Hepatocyte (in vitro differentiated cells): ENCODE measurements around the gene ZNF189. TPM values are rescaled to one million over a fixed set of nuclear protein-coding genes. Genes with fewer than 3 reads are reported as not detected.

Source experiments
- DNase-seq: peaks from one replicate; pipeline ENCODE4 v3.0.0-alpha.2; 2016; ENCODE audit warnings: low spot score
- H2AFZ ChIP-seq: fragments of 200-600 bp; sonication (generic); 2 replicates; pipeline ENCODE4 v1.6.0; 2016; ENCODE audit warnings: antibody characterized with exemption, mild to moderate bottlenecking
- H3K27ac ChIP-seq: fragments of 200-600 bp; sonication (generic); 2 replicates; pipeline ENCODE4 v1.5.1; 2016; ENCODE audit warnings: mild to moderate bottlenecking
- H3K27me3 ChIP-seq: fragments of 200-600 bp; sonication (generic); 2 replicates; pipeline ENCODE4 v1.6.1; 2016
- H3K36me3 ChIP-seq: fragments of 200-600 bp; sonication (generic); replicated peaks from 2 replicates; pipeline ENCODE4 v1.5.1; 2016; ENCODE audit warnings: low read depth; ENCODE audit not compliant: insufficient read depth
- H3K4me1 ChIP-seq: fragments of 200-600 bp; sonication (generic); 2 replicates; pipeline ENCODE4 v1.5.1; 2016; ENCODE audit warnings: mild to moderate bottlenecking, moderate library complexity; ENCODE audit not compliant: insufficient read depth
- H3K4me2 ChIP-seq: fragments of 200-600 bp; sonication (generic); 2 replicates; pipeline ENCODE4 v1.6.0; 2016
- H3K4me3 ChIP-seq: fragments of 200-600 bp; sonication (generic); 2 replicates; pipeline ENCODE4 v1.5.1; 2016; ENCODE audit warnings: mild to moderate bottlenecking
- H3K79me2 ChIP-seq: fragments of 200-600 bp; sonication (generic); 2 replicates; pipeline ENCODE4 v1.6.0; 2017; ENCODE audit warnings: mild to moderate bottlenecking
- H3K9me2 ChIP-seq: fragments of 200-600 bp; sonication (generic); replicated peaks from 2 replicates; pipeline ENCODE4 v1.6.0; 2017; ENCODE audit warnings: mild to moderate bottlenecking; ENCODE audit not compliant: insufficient read depth
- H3K9me3 ChIP-seq: fragments of 200-600 bp; sonication (generic); 2 replicates; pipeline ENCODE4 v1.5.1; 2016; ENCODE audit warnings: low read depth, mild to moderate bottlenecking
- H4K20me1 ChIP-seq: fragments of 200-600 bp; sonication (generic); 2 replicates; pipeline ENCODE4 v1.6.0; 2016; ENCODE audit warnings: mild to moderate bottlenecking; ENCODE audit not compliant: insufficient read depth, poor library complexity, severe bottlenecking
- EZH2 ChIP-seq: fragments of 200-600 bp; sonication (generic); IDR thresholded peaks from 2 replicates; pipeline ENCODE4 v1.6.1; 2016; ENCODE audit warnings: antibody characterized with exemption, mild to moderate bottlenecking, borderline replicate concordance
- EZH2phosphoT487 ChIP-seq: fragments of 200-600 bp; sonication (generic); IDR thresholded peaks from one replicate; pipeline ENCODE4 v1.6.1; 2018; ENCODE audit warnings: antibody characterized with exemption, mild to moderate bottlenecking, low read depth, moderate library complexity; ENCODE audit not compliant: unreplicated experiment, severe bottlenecking
- WGBS: methylation state at CpG from one replicate; pipeline ENCODE4 v1.1.6; 2016; ENCODE audit warnings: low lambda C conversion rate; ENCODE audit errors: missing lambda C conversion rate; 5-methylcytosine and 5-hydroxymethylcytosine counted together
- polyA plus RNA-seq: library from polyadenylated mRNA; unstranded; fragments of >200 nt; fragmentation: Nextera tagmentation; extraction: Ambion mirVana; gene quantifications from 2 replicates; pipeline ENCODE4 v1.2.1, GENCODE V29; 2016
- total RNA-seq: library from RNA; depleted of rRNA; stranded (reverse); fragments of >200 nt; gene quantifications from 2 replicates; pipeline ENCODE4 v1.2.3, GENCODE V29; 2014
- TF ChIP-seq, protein P1 (sequence below): fragments of 200-600 bp; sonication (generic); IDR thresholded peaks from 2 replicates; pipeline ENCODE4 v1.5.1; 2016; ENCODE audit warnings: antibody characterized with exemption, mild to moderate bottlenecking; ENCODE audit not compliant: poor library complexity

The ZNF189 gene
- total and polyA plus RNA-seq, 2 experiments from 2014 or later, result 13.6 to 60.3 TPM

DNA sequence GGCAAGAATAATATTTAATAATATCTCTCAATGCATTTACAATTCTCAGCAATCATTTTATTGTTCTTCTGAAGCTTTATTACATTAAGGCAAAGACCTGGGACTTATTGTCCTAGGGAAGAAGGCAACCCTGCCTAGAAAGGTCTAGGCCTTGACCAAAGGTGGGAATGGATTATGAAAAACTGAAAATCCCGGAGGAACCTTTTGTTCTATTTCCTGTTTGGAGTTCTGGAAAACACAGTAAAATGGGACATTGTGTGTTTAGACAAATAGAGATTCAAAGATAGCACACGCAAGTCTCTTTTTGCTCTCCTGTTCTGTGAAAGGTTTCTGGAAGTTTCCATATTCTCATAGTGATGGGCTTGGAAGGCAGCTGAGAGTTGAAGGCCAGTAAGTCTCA, 45.0 kb upstream of the ZNF189 start:
- H3K79me2 ChIP-seq, result no peaks in the 10 kb centered on the region
- DNase-seq, result no peak
- H3K4me3 ChIP-seq, result no peak overlapping the region
- no peaks in the 10 kb centered on the region for H3K27me3 ChIP-seq
- no peaks in the 10 kb centered on the region for H3K36me3 ChIP-seq
- no peaks in the 10 kb centered on the region for H3K9me3 ChIP-seq
- no peak overlapping the region for H2AFZ ChIP-seq
- WGBS, result 87% methylated on average over 2 of the region's 2 CpGs
- H3K4me2 ChIP-seq, result no peak overlapping the region
- peaks cover 29% of the 10 kb centered on the region for H3K4me1 ChIP-seq
- no peaks in the 10 kb centered on the region for H3K9me2 ChIP-seq
- peak overlapping the region; percentile 93 for H3K27ac ChIP-seq
- TF ChIP-seq, protein P1, sequence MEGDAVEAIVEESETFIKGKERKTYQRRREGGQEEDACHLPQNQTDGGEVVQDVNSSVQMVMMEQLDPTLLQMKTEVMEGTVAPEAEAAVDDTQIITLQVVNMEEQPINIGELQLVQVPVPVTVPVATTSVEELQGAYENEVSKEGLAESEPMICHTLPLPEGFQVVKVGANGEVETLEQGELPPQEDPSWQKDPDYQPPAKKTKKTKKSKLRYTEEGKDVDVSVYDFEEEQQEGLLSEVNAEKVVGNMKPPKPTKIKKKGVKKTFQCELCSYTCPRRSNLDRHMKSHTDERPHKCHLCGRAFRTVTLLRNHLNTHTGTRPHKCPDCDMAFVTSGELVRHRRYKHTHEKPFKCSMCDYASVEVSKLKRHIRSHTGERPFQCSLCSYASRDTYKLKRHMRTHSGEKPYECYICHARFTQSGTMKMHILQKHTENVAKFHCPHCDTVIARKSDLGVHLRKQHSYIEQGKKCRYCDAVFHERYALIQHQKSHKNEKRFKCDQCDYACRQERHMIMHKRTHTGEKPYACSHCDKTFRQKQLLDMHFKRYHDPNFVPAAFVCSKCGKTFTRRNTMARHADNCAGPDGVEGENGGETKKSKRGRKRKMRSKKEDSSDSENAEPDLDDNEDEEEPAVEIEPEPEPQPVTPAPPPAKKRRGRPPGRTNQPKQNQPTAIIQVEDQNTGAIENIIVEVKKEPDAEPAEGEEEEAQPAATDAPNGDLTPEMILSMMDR, result no peak
- no peak for TF ChIP-seq EZH2phosphoT487
- no peak for TF ChIP-seq EZH2
- no peaks in the 10 kb centered on the region for H4K20me1 ChIP-seq

DNA sequence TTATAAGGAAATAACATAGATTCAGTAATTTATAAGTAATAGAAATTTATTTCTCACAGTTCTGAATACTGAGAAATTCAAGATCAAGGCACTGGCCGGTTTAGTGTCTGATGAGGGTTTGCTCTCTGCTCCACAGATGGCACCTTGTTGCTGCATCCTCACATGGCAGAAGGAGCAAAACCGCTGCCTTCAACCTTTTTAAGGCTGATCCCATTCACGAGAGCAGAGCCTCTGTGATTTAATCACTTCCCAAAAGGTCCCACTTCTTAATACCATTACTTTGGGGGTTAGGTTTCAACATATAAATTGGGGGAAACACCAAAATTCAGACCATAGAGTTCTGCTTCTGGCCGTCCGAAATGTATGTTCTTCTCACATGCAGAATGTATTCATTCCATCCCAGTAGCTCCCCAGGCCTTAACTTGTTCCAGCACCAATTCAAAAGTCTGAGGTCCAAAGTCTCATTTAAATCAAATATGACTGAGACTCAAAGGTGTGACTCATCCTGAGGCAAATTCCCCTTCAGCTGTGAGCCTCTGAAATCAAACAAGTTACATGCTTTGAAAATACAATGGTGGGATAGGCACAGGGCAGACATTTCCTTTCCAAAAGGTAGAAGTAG, 44.4 kb upstream of the ZNF189 start:
- WGBS, result 72% methylated on average over 5 of the region's 5 CpGs
- Histone ChIP-seq H3K9me3 (no peaks in the 10 kb centered on the region), H3K9me2 (no peaks in the 10 kb centered on the region), H3K4me3 (no peak overlapping the region), H3K4me1 (peaks cover 29% of the 10 kb centered on the region), H4K20me1 (no peaks in the 10 kb centered on the region), H3K27ac (peak overlapping the region; percentile 93), H3K4me2 (peak overlapping the region; percentile 55), H3K36me3 (no peaks in the 10 kb centered on the region), H3K79me2 (no peaks in the 10 kb centered on the region), H3K27me3 (no peaks in the 10 kb centered on the region), H2AFZ (no peak overlapping the region)
- TF ChIP-seq EZH2, result no peak
- TF ChIP-seq, protein P1, result no peak
- no peak for TF ChIP-seq EZH2phosphoT487
- peak; percentile 72 for DNase-seq

DNA sequence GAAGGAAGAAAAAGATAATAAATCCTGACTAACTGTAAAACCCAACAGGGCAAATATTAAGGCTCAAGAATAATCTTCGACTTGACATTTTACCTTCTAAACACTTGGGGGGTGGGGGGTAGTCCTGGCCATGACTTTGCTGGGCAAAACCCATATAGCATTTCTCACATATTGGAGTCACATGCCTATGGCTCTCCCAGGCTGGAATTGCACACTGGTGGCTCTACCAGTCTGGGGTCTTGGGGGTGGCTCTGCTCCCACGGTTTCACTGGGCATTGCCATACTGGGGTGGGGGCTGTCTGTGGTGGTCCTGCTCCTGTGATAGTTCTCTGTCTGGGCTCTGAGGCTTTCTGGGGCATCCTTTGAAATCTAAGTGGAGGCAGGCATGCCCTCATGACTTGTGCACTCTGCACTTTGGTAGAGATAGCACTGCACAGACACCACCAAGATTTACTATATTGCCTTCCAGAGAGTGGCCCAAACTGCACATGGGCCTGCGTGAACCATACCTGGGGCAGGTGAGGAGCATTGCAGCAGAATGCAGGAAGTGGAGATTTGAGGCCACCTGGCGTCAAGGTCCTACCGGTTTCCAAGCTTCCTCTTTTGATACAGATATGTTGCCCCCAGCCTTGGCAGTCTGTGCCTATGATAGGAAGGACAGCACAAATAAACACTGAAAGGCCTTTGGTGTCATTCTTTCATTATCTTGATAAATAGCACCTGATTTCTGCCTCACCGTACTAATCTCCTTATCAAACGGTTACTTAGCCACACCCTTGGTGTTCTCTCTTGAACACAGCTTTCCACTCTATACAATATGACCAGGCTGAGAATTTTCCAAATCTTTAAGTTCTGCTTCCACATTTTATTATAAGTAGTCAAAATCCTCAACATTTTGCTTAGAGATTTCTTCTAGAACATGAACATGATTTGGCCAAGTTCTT, 43.6 kb upstream of the ZNF189 start:
- Histone ChIP-seq H3K4me3 (no peak overlapping the region), H3K27me3 (no peaks in the 10 kb centered on the region), H3K9me2 (no peaks in the 10 kb centered on the region), H3K4me2 (peak overlapping the region; percentile 17), H3K27ac (peak overlapping the region; percentile 93), H3K79me2 (no peaks in the 10 kb centered on the region), H3K36me3 (no peaks in the 10 kb centered on the region), H2AFZ (no peak overlapping the region), H3K9me3 (no peaks in the 10 kb centered on the region), H4K20me1 (no peaks in the 10 kb centered on the region), H3K4me1 (peaks cover 29% of the 10 kb centered on the region)
- 65% methylated on average over 7 of the region's 7 CpGs for WGBS
- TF ChIP-seq EZH2phosphoT487 (no peak), EZH2 (no peak)
- TF ChIP-seq, protein P1, result no peak
- DNase-seq, result peak; percentile 20
